ENCODE measurements around the gene USP44. TPM values are rescaled to one million over a fixed set of nuclear protein-coding genes. Genes with fewer than 3 reads are reported as not detected.

The USP44 gene
- total and polyA plus RNA-seq, 10 of the 15 experiments (the other 5 are each of a cell fraction or from before 2014, with no cell fraction given): 0.02 to 0.26 (median 0.12) TPM; not detected in 6

GRCh38 chr12:95600567-95600966, 49.3 kb upstream of the USP44 start:
- H3K36me3 ChIP-seq (ENCODE audit: control insufficient read depth in 2 of 2, insufficient read depth in 2 of 2, low read length in 1 of 2): no peaks in the 10 kb centered on the region
- RAD21 ChIA-PET (ENCODE audit: unreplicated experiment): no interaction called here
- no TSS peak for BruUV-seq (replicated peaks)
- no peak overlapping the region for H3K4me3 ChIP-seq
- peaks cover 0 to 2% of the 10 kb centered on the region in 2 experiments; a peak in 1 of 4 replicates for H3K27me3 ChIP-seq (replicated peaks in 1 of 2; ENCODE audit: control insufficient read depth in 2 of 2, insufficient read depth in 2 of 2, low read length in 1 of 2)
- SMC1A ChIA-PET (ENCODE audit: uncharacterized antibody, unreplicated experiment): no interaction called here
- CTCF ChIA-PET: no interaction called here
- POLR2A ChIA-PET: no interaction called here
- no peak for FAIRE-seq
- H2AFZ ChIP-seq (ENCODE audit: control insufficient read depth, low read depth, low read length): no peak overlapping the region
- in situ Hi-C loops (cut with MboI): no loop called here
- no peak for DNase-seq (ENCODE audit: low read depth, low spot score)
- no peaks in the 10 kb centered on the region for H3K9me3 ChIP-seq (replicated peaks; ENCODE audit: control insufficient read depth, insufficient read depth, low read length)
- H3K4me1 ChIP-seq (ENCODE audit: control insufficient read depth, insufficient read depth, low read length): no peaks in the 10 kb centered on the region
- no peak overlapping the region for H3K4me2 ChIP-seq (ENCODE audit: control insufficient read depth, insufficient read depth)
- no peak overlapping the region for H3K27ac ChIP-seq (ENCODE audit: control insufficient read depth, insufficient read depth)
- TF ChIP-seq MXI1 (IDR thresholded peaks at IDR 0.05; ENCODE audit: low read depth, low read length) (no peak), FOS (IDR thresholded peaks at IDR 0.05; ENCODE audit: borderline replicate concordance, extremely low read depth, insufficient read length) (no peak), KLF5 (IDR thresholded peaks at IDR 0.05; ENCODE audit: partially characterized antibody) (no peak), USF2 (IDR thresholded peaks at IDR 0.05; ENCODE audit: borderline replicate concordance, low read depth, low read length) (no peak), NFXL1 (IDR thresholded peaks at IDR 0.05; ENCODE audit: borderline replicate concordance) (no peak), JUNB (IDR thresholded peaks at IDR 0.05) (no peak), GATAD2B (conservative IDR thresholded peaks at IDR 0.05; ENCODE audit: low read depth) (no peak), POLR2A (IDR thresholded peaks at IDR 0.05; ENCODE audit: low read depth, low read length) (no peak), SKIL (IDR thresholded peaks at IDR 0.05; ENCODE audit: low read depth, poor library complexity, severe bottlenecking) (no peak), BHLHE40 (IDR thresholded peaks at IDR 0.05; ENCODE audit: borderline replicate concordance in 1 of 2, low read depth in 2 of 2, low read length in 1 of 2) (no peak), TCF3 (IDR thresholded peaks at IDR 0.05; ENCODE audit: borderline replicate concordance, insufficient read depth, low read depth, low read length) (no peak), MEF2A (IDR thresholded peaks at IDR 0.05; ENCODE audit: insufficient read depth, low read depth, low read length) (no peak), BMI1 (IDR thresholded peaks at IDR 0.05; ENCODE audit: borderline replicate concordance) (no peak)
- no peaks in the 10 kb centered on the region for H4K20me1 ChIP-seq (ENCODE audit: control insufficient read depth, insufficient read depth)
- intact Hi-C loops (cut with micrococcal nuclease; ENCODE audit: unreplicated experiment): no loop called here
- no peaks in the 10 kb centered on the region for H3K79me2 ChIP-seq (ENCODE audit: control insufficient read depth, insufficient read depth, low read length)
- WGBS (ENCODE audit: insufficient coverage, insufficient replicate concordance, low lambda C conversion rate, missing lambda C conversion rate): 56% methylated on average over 8 of the region's 8 CpGs
- ATAC-seq: no peak
- no peak overlapping the region for H3K9ac ChIP-seq (ENCODE audit: control insufficient read depth, insufficient read depth, low read length)

Data from GM12878 (cell line).